DOHH2 (cell line): ENCODE results near the gene HSD17B7.

ENCODE experiments used
- H3F3A ChIP-seq: fragments of 200-600 bp; sonication (generic), shearing (Covaris generic); 2 replicates; pipeline ENCODE4 v1.6.0; 2016; ENCODE audit warnings: antibody characterized with exemption, mild to moderate bottlenecking; ENCODE audit not compliant: control insufficient read depth, insufficient read depth
- H3K27ac ChIP-seq: fragments of 200-600 bp; sonication (generic); 2 replicates; pipeline ENCODE4 v1.5.1; 2014; ENCODE audit warnings: low read depth, mild to moderate bottlenecking, low read length, moderate library complexity
- H3K27me3 ChIP-seq: fragments of 200-600 bp; sonication (generic); 2 replicates; pipeline ENCODE4 v1.6.1; 2014; ENCODE audit warnings: mild to moderate bottlenecking, low read length, mixed read lengths; ENCODE audit not compliant: control insufficient read depth
- H3K36me3 ChIP-seq: fragments of 200-600 bp; sonication (generic); 2 replicates; pipeline ENCODE4 v1.6.1; 2014; ENCODE audit warnings: mild to moderate bottlenecking, low read length, moderate library complexity, mixed read lengths; ENCODE audit not compliant: control insufficient read depth
- H3K4me1 ChIP-seq: fragments of 200-600 bp; sonication (generic); 2 replicates; pipeline ENCODE4 v1.6.1; 2014; ENCODE audit warnings: mild to moderate bottlenecking, low read length, mixed read lengths; ENCODE audit not compliant: control insufficient read depth
- H3K4me2 ChIP-seq: fragments of 200-600 bp; sonication (generic); 2 replicates; pipeline ENCODE4 v1.6.0; 2014; ENCODE audit warnings: mild to moderate bottlenecking, low read length, moderate library complexity
- H3K4me3 ChIP-seq: fragments of 200-600 bp; sonication (generic); 2 replicates; pipeline ENCODE4 v1.5.1; 2014; ENCODE audit warnings: mild to moderate bottlenecking, low read length, mixed read lengths
- H3K79me2 ChIP-seq: fragments of 200-600 bp; sonication (generic); 2 replicates; pipeline ENCODE4 v1.6.1; 2014; ENCODE audit warnings: mild to moderate bottlenecking, low read length, mixed read lengths; ENCODE audit not compliant: control insufficient read depth
- H3K9me2 ChIP-seq: fragments of 200-600 bp; sonication (generic); replicated peaks from 2 replicates; pipeline ENCODE4 v1.6.1; 2014; ENCODE audit warnings: mild to moderate bottlenecking, low read length, mixed read lengths; ENCODE audit not compliant: control insufficient read depth
- H3K9me3 ChIP-seq: fragments of 200-600 bp; sonication (generic); 2 replicates; pipeline ENCODE4 v1.6.1; 2014; ENCODE audit warnings: antibody characterized with exemption, low read length, mixed read lengths; ENCODE audit not compliant: control insufficient read depth, insufficient read depth
- H4K20me1 ChIP-seq: fragments of 200-600 bp; sonication (generic); 2 replicates; pipeline ENCODE4 v1.6.0; 2014; ENCODE audit warnings: low read depth, mild to moderate bottlenecking, antibody characterized with exemption, low read length, moderate library complexity; ENCODE audit not compliant: control insufficient read depth, insufficient read depth
- EZH2phosphoT487 ChIP-seq: fragments of 200-600 bp; sonication (generic); IDR thresholded peaks from 2 replicates; pipeline ENCODE4 v1.6.1; 2017; ENCODE audit warnings: borderline replicate concordance, mild to moderate bottlenecking, antibody characterized with exemption, low read length, moderate library complexity, mixed read lengths
- TF ChIP-seq, protein P1 (sequence below): fragments of 200-600 bp; sonication (generic); IDR thresholded peaks from one replicate; pipeline ENCODE4 v1.5.1; 2014; ENCODE audit warnings: antibody characterized with exemption, mild to moderate bottlenecking, low read depth, low read length; ENCODE audit not compliant: poor library complexity, severe bottlenecking

Gene HSD17B7

DNA sequence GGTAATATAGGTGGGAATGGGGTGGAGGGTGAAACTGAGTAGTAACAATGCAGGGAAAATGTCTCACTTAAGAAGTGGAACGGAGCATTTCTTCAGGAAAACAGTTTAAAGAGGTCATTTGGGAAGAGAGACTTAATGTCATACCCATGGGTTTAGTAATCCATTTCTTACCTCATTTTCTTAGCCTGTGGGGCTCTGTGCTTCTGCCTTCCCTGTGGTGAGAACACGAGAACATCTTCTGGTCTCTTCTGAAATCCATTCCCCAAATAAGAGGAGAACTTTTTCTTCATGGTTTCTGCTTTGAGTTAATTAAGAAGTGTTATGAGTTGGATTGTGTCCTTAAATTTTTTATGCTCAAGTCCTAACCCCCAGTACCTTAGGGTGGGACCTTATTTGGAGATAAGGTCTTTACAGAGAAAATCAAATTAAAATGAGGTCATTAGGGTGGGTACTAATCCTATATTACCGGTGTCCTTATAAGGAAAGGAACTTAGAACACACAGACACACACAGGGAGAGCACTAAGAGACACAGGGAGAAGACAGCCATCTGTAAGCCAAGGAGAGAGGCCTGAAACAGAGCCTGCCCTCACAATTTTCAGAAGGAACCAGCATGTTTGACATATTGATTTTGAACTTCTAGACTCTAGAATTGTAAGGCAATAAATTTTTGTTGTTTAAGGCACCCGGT is 65.1 kb downstream of the HSD17B7 start:
- H3K4me3 ChIP-seq, result no peak overlapping the region
- no peaks in the 10 kb centered on the region for H3K4me1 ChIP-seq
- no peaks in the 10 kb centered on the region for H3K9me2 ChIP-seq
- peaks cover 6% of the 10 kb centered on the region; the same call in 1 of the 2 replicates for H3K27me3 ChIP-seq
- no peak overlapping the region for H3K27ac ChIP-seq
- H3K79me2 ChIP-seq, result no peaks in the 10 kb centered on the region
- TF ChIP-seq, protein P1, sequence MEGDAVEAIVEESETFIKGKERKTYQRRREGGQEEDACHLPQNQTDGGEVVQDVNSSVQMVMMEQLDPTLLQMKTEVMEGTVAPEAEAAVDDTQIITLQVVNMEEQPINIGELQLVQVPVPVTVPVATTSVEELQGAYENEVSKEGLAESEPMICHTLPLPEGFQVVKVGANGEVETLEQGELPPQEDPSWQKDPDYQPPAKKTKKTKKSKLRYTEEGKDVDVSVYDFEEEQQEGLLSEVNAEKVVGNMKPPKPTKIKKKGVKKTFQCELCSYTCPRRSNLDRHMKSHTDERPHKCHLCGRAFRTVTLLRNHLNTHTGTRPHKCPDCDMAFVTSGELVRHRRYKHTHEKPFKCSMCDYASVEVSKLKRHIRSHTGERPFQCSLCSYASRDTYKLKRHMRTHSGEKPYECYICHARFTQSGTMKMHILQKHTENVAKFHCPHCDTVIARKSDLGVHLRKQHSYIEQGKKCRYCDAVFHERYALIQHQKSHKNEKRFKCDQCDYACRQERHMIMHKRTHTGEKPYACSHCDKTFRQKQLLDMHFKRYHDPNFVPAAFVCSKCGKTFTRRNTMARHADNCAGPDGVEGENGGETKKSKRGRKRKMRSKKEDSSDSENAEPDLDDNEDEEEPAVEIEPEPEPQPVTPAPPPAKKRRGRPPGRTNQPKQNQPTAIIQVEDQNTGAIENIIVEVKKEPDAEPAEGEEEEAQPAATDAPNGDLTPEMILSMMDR, result no peak
- no peak for TF ChIP-seq EZH2phosphoT487
- no peaks in the 10 kb centered on the region for H3K9me3 ChIP-seq
- no peaks in the 10 kb centered on the region for H4K20me1 ChIP-seq
- H3K4me2 ChIP-seq, result no peak overlapping the region
- no peaks in the 10 kb centered on the region for H3F3A ChIP-seq
- no peaks in the 10 kb centered on the region for H3K36me3 ChIP-seq

GRCh38 chr1:162856260-162856659 is 65.8 kb downstream of the HSD17B7 start:
- no peak overlapping the region for H3K27ac ChIP-seq
- TF ChIP-seq, protein P1, result no peak
- no peak for TF ChIP-seq EZH2phosphoT487
- H3K9me2 ChIP-seq, result no peaks in the 10 kb centered on the region
- H3K4me3 ChIP-seq, result no peak overlapping the region
- H3F3A ChIP-seq, result no peaks in the 10 kb centered on the region
- no peaks in the 10 kb centered on the region for H3K79me2 ChIP-seq
- H3K4me1 ChIP-seq, result no peaks in the 10 kb centered on the region
- H3K36me3 ChIP-seq, result no peaks in the 10 kb centered on the region
- H4K20me1 ChIP-seq, result no peaks in the 10 kb centered on the region
- H3K4me2 ChIP-seq, result no peak overlapping the region
- H3K9me3 ChIP-seq, result no peaks in the 10 kb centered on the region
- peaks cover 6% of the 10 kb centered on the region; the same call in 1 of the 2 replicates for H3K27me3 ChIP-seq

DNA sequence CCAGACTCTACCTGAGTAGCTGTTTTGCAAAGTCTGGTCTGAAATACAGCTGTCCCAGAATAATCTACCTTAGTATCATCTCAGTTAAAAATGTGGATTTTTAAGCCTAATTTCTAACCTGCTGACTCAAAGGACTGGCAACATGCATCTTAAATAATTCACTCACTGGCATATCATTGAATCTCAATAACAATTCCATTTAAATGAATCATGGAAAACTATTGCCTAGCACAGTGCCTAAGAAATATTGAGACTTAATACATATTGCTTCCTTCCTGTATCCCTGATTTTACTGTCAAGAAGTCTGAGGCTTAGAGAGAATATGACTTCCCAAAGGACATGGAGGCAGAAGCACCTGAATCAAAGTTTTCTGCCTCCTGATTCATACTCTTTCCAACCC is 67.3 kb downstream of the HSD17B7 start:
- no peak overlapping the region for H3K4me3 ChIP-seq
- H3K79me2 ChIP-seq, result no peaks in the 10 kb centered on the region
- no peaks in the 10 kb centered on the region for H3K9me3 ChIP-seq
- H3K4me2 ChIP-seq, result no peak overlapping the region
- H3K4me1 ChIP-seq, result no peaks in the 10 kb centered on the region
- no peaks in the 10 kb centered on the region for H3K36me3 ChIP-seq
- no peaks in the 10 kb centered on the region for H3F3A ChIP-seq
- H3K27ac ChIP-seq, result no peak overlapping the region
- H4K20me1 ChIP-seq, result no peaks in the 10 kb centered on the region
- no peak for TF ChIP-seq EZH2phosphoT487
- TF ChIP-seq, protein P1, result no peak
- no peaks in the 10 kb centered on the region for H3K9me2 ChIP-seq
- H3K27me3 ChIP-seq, result peaks cover 6% of the 10 kb centered on the region; the same call in 1 of the 2 replicates
